GM19035 (cell line): Measurements from ENCODE around the gene FN1.
"Not testable (repeated sequence)": the region's sequence is repeated elsewhere in the genome, so short reads cannot be mapped to it uniquely, and the experiment has no call there.

ENCODE experiments used
- ATAC-seq: cut with Tn5 transposase; IDR thresholded peaks from one replicate; pipeline ENCODE4 v1.9.1; 2021; ENCODE audit not compliant: unreplicated experiment

The FN1 gene

GRCh38 chr2:215368493-215368809, 67.4 kb downstream of the FN1 start:
- ATAC-seq = no peak

GRCh38 chr2:215367662-215368492, 68.0 kb downstream of the FN1 start:
- ATAC-seq = no peak

DNA sequence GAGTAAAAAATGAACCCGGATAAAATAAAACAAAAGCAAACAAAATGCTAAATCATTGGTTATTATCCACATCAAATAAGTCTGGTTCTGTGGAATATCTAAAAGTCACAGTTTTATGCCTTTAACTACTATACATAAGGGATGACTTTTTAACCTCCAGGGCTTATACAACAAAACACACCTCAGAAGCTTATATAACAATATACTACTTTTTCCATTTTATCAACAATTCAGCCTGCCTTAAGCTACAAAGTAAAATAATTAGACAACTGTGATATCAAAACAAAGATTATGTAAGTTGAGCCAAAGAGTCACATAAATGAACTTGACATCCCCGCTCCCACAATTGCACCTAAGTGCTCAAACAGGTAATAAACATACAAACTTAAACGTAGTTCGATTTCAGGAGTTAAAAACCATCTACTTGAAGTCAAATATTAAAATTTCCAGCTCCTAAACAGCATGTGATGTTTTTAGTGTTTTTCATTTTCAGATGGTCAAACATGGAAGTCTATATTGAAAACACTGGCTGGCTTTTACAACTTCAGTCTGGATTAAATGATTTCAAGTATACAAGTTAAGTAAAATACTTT, 69.3 kb downstream of the FN1 start:
- ATAC-seq = no peak

DNA sequence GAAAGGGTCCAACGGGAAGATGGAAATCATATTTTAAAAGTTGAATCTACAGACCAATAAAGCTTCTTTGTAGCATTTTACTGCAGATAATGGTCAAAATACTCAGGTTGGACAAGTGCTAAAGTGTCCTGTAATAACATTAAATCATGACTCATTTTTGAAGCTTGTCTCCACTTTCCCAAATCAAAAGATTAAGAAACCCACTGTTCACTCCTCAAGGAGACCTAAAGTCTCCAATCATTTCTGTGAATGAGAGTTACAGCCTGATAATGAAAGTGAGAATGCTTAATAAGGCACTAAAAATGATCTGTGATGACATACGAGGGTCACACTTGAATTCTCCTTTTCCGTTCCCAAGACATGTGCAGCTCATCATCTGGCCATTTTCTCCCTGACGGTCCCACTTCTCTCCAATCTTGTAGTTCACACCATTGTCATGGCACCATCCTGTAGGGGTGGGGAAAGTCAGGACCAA, 70.6 kb downstream of the FN1 start:
- no peak for ATAC-seq

DNA sequence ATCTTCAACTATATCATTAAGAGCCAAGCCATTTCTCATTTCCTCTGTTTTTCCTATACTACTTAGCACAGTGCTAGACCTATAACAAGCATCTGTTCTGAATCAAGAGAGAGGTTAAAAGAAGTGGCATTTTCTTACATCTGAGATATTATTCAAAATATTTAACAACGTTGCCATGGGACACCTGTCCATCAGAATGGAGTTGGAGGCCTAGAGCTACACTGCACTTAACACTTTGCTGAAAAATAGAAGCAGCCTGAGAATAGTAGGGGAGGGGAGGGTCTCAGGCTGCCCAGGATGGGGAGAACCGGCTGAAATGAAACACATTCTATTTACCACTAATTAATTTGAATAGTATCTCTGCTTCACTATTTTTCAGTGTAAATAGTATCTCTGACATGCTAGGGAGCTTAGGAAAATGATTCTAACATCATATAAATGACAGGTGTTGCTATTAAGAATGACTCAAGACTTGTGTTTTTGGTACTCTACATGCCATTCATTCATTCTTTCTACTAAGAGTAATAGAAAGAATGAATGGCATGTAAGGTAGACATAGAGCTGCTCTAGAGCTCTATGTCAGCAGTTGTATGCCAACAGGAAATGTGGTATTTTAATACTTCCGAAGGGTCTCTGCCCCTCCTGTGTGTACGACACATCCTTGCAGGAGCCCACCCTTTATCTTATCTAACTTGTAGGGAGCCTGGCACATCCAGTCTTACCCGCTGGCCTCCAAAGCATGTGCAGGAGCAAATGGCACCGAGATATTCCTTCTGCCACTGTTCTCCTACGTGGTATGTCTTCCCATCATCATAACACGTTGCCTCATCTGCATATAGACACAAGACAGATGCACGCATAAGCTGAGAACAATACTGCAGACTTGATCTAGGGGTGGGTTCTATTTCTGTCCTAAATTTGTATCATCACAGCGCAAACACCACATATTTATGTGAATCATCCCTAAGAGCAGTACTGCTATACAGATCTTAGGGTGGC, 71.4 kb downstream of the FN1 start:
- ATAC-seq = no peak

- ATAC-seq = no peak
Observed at GRCh38 chr2:215363461-215364156, 72.3 kb downstream of the FN1 start.

GRCh38 chr2:215363039-215363438, 72.8 kb downstream of the FN1 start:
- no peak for ATAC-seq

GRCh38 chr2:215362562-215362904, 73.3 kb downstream of the FN1 start:
- no peak for ATAC-seq

GRCh38 chr2:215361876-215362561, 73.8 kb downstream of the FN1 start:
- ATAC-seq = no peak

GRCh38 chr2:215361211-215361875, 74.5 kb downstream of the FN1 start:
- no peak for ATAC-seq

GRCh38 chr2:215360596-215360995, 75.3 kb downstream of the FN1 start:
- no peak for ATAC-seq

DNA sequence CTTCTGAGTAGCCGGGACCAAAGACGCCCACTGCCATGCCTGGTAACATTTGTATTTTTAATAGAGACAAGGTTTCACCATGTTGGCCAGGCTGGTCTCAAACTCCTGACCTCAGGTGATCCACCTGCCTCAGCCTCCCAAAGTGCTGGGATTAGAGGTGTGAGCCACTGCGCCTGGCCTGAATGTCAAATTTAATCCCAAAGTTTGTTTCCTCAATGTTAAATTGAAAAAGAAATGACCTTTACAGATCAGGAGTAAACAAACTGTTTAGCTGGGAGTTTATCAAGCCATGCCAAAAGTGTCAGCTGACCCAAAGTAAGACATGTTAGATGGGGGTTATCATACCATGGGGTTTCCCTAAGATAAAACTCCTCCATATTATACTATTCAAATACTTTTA, 75.8 kb downstream of the FN1 start:
- not testable (repeated sequence) for ATAC-seq

DNA sequence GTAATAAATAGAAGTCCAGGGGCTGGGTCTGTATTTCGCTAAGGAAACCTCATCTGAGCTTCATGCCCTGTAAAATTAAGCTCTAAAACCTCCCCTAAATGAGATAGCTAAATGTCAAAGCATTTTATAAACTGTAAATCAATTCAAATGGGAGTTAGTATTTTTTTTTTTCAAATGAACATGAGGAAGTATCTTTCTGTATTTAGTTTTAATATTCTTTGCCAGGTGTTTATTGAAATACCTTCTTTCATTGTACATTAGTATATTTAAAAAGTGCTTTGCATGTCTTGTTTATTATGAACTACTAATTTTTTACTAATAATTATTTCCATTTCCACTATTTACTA, 76.3 kb downstream of the FN1 start:
- no peak for ATAC-seq

DNA sequence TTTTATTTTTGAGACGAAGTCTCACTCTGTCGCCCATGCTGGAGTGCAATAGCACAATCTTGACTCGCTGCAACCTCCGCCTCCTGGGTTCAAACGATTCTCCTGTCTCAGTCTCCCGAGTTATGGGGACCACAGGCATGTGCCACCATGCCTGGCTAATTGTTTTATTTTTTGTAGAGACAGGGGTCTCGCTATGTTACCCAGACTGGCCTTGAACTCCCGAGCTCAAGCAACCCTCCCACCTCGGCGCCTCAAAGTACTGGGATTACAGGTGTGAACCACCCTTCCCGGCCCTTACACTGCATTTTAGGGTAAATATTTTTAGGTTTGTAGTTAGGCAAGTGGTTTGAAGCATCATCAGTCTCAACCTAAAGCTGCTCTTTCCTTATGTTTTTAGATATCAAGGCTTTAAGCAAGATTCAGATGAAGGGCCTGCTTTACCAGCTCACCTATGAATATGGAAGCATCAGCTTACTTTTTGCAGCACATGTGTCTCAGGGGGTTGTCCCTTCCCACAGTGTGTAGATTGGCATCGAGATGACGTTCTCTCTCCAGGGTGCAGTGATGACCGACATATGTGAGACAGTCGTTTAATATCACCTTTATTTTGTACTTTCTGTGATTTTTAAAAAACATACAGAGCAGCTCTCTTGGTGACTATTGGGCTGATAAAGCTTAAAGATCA, 76.8 kb downstream of the FN1 start:
- no peak for ATAC-seq

- ATAC-seq = no peak
Observed at GRCh38 chr2:215358312-215358845, 77.5 kb downstream of the FN1 start.

DNA sequence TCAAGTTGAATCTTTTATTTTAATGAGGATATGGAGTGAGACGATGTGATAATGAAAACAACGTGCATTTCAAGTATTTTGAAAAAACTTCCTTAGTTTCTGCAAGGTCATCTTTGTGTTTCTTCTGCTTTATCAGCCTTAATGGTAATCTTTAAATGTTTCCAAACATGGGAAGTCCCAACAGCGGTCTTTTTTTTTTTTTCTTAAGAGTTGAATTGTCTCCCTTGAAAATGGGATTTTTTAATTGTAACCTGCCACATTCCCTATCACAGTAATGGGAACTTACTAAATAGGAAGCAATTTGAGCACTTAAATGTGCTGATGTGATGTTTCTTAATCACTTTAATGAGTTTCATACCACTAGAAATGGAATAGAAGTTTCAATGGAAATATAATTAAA, 78.2 kb downstream of the FN1 start:
- no peak for ATAC-seq

DNA sequence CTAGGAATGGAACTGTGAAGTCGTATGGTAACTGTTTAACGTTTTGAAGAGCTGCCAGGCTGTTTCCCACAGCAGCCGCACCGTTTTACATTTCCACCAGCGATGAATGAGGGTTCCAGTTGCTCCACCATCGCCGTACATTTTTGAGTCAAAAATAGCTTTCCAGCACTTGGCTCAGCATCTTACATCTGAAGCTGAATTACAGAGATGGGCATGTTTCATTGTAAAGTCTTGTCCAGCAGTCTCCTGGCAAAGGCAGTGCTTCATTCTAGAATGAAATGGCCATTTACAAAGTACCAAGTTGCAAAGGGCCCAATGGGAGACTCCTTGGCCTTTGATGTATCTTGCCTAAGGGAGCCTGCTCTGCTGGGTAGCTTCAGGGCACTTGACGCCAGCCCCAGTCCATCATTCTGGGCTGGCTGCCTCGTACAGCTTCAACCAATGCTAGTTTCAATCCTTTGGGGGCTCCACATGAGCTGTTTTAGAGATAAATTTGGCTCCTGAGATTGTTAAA, 78.9 kb downstream of the FN1 start:
- no peak for ATAC-seq

DNA sequence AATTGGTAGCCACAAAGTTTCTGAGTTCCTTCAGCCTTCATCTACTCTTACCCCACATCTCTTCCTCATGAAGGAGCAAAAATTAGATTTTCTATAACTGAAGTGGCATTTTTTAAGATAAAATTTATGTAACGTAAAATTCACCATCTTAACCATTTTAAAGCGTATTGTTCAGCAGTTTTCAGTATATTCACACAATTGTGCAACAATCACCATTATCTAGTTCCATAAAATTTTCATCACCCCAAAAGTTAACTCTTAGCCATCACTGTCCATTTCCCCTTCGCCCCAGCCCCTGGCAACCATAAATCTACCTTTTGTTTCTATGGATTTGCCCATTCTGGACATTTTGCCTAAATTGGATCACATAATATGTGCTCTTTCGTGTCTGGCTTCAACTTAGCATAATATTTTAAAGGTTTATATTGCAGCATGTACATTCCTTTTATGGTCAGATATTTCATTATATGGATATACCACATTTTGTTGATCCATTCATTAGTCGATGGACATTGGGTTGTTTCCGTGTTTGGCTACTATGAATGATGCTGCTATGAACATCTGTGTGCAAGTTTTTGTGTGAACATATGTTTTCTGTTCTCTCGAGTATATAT, 79.4 kb downstream of the FN1 start:
- ATAC-seq = no peak

DNA sequence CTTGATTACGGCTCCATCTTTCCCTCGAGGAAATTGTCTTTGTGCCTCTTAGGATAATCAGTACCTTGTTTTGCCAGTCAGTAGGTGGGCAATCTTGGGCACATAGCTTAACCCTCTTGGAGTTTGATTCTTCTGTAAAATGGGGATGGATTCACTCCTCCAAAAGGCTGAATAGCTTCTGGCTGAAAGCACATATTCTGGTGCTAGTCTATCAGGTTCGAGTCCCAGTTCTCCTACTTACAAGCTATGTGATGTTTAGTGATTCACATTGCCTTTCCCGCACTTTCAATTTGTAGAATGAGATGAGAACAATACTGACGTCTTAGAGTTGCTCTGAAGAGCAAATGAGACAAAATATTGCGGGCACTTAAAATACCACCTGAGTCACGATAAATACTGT, 80.1 kb downstream of the FN1 start:
- ATAC-seq = no peak
